ENCODE measurements around the gene CIB4.

The CIB4 gene

DNA sequence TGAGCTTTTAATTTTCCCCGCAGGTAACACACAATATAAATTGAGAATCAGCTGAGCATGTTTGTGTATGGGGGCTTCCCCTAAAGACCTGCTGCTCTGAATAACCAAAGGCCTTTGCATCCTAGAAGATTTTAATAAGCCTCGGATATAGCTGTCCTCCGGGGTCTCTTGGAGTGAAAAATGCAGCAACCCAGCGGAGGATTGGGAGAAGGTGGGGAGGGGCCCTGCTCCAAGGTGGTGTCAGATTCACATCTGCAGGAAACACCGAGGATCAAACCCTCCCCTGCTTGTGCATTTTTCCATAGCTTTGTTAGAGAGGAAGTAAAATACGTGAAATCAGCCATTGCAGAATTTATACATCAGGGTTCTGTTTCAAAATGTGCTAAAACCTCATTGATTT, 100.2 kb downstream of the CIB4 start:
- no peak for DNase-seq

- DNase-seq = no peak
Observed at GRCh38 chr2:26540306-26540705, 100.9 kb downstream of the CIB4 start.

DNA sequence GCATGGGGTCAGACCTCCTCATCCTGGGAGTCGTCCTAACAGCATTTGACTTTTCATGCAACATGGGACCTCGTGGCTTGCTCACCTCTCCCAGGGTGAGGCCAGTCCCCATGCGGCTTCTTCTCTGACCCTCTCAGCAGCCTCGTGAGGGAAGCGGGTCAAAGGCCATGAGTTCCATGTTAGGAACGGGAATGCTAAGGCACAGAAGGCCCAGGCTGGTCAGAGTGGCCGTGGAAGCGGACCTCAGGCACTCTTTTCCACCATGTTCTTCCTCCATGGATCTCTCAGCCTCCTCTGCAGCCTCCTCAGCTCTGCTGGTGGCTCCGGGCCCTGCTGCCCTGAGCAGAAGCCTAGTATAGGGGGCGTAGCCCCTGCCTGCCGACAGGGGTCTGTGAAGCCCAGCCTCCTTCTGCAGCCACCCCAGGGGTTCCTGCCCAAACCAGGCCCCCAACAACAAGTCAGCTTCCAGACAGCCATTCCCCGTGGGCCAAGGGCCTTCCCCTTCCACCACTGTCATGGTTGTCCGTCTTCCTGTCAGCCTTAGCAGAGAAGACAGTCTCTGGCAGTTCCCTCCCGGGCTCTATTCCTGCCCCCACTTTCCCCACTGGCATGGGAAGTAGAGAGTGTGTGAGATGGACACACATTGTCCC, 103.2 kb downstream of the CIB4 start:
- no peak for DNase-seq

- DNase-seq = no peak
Observed at GRCh38 chr2:26537069-26537825, 103.9 kb downstream of the CIB4 start.

DNA sequence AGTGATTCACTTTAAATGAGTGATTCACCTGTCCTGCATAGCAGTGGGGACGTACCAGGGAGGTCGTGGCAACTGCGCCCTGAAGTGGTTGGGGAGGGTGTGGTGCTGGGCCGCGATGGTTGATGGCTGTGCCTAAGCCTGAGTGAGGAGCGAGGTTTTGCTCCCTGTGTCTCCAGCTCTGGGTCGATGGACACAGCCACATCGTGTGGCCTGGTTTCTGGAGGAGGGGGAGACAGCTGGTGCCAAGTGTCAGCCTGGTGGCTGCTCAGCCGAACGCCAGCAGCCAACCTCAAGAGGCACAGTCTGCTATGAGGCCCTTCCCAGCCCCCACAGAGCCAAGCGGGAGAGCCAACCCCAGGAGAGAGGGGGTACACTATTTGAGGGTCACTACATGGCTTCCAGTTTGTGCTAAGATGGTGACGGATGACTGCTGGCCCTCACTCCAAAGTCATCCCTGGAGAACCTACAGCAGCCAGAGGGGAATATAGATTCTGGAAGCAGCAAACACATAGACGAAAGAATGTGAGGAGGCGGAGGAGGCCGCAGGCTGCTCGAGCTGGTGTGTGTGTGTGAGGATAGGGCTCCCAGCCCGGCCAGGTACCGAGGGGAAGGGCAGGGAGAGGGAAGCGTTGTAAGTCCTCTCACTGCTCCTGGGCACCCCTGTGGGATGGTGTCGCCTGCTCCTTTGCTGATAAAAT, 104.6 kb downstream of the CIB4 start:
- no peak for DNase-seq

GRCh38 chr2:26535663-26536275, 105.4 kb downstream of the CIB4 start:
- no peak for DNase-seq

- no peak for DNase-seq
Observed at GRCh38 chr2:26534865-26535662, 106.1 kb downstream of the CIB4 start.

DNA sequence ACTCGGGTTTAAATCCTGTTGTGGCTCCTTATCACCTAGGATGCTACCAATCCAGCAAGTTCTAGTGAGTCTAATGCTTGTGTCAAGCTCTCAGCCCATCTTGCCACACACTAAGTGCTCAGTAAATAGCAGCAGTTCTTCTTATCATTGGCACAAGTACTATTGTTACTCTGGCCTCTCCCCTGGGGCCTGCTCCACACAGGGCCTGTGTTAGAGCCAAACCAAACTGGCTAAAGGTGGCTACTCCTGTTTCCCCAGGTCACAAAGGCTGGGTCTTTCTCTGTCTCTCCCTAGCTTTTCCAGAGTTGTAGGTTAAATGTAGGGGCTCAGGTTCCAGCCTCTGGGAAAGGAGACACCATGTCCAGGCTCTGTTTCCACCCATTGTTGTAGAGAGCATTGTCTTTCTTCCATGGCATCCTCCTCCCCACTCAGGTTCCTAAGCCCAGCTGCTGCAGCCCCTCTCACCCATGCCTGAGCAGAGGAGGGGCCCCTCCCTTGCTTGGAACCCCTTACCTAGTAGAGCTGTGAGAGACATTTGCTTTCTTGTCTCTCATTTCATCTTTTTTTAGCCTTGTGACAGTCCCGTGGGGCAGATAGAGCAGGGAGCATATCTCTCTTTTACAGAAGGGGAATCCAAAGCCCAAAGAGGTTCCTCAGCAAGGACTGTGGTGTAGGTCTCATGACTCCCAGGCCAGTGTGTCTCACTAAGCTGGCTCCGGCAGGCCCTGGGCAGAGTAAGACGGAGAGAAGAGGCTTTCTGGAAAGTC, 106.9 kb downstream of the CIB4 start:
- DNase-seq = no peak

DNA sequence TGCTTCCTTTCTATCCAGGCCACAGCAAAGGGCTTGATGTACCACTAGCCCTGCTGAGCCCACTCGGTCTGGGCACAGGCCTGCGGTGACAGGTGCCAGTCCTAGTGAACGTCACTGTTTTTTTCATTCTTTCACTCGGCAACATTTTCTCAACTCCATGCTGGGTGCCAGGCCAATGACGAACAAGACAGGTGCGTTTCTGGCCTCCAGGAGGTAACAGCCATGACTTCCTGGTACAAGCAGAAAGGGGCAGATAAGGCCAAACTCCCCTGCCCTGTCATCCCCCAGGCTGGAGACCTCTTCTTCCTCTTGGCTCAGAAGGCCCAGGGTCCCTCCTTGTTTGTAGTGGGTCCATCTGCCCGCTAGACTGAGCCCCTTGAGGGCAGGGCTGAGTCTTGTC, 107.5 kb downstream of the CIB4 start:
- DNase-seq = no peak

DNA sequence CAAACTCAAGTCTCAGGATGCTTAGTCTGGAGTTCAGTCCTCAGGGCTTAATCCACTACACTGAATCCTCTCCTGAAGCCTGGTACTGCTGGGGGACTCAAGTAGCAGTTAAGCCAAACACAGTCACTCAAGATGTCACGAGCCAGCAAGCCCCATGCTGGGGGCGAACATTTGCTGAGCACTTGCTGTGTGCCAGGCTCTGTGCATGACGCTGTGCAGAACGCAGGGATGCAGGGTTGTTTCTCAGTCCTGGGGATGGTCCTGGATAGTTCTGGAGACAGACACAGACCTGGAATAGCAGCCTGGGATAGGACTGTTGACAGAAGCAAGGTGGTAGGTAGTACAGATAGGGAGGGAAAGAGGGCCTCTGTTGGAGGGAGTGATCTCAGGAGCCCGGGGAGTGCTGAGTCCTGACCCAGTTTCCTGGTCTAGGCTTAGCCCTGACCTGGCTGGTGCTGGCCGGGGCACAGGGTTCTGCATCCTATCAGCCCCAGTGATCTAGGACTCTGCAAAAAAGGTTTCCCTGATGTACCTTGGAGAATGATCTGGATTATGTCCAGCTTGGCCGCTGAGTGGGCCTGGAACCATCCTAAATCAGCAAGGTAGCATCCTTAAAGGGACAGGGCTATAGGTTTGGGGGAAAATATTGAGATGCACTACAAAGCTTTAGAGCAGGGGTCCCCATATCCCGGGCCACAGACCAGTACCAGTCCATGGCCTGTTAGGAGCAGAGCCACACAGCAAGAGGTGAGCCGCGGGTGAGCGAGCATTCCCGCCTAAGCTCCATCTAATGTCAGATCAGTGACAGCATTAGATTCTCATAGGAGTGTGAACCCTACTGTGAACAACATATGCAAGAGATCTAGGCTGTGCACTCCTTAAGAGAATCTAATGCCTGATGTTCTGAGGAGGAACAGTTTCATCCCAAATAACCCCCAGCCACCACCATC, 108.6 kb downstream of the CIB4 start:
- DNase-seq = no peak

All from activated CD4-positive, alpha-beta T cell treated with anti-CD3 and anti-CD28 coated beads, Interleukin-2, amount 50 U/mL, for 16 hours (primary cell).